Vagina (tissue), 2 donors: ENCODE measurements around the gene PACRG.

Source experiments
- POLR2A ChIP-seq, 2 donors: fragments of 450-650 bp; IDR thresholded peaks; one replicate each; pipeline ENCODE4 v1.6.1; 2017; ENCODE audit warnings: antibody characterized with exemption in 2 of 2, mild to moderate bottlenecking in 2 of 2, moderate library complexity in 2 of 2
- POLR2AphosphoS5 ChIP-seq, 2 donors: sonication (generic); formaldehyde crosslinking; IDR thresholded peaks; one replicate each; pipeline ENCODE4 v1.9.0; 2017; ENCODE audit warnings: antibody characterized with exemption in 2 of 2, mild to moderate bottlenecking in 2 of 2, low read depth in 1 of 2; ENCODE audit not compliant: insufficient read depth in 1 of 2
- TF ChIP-seq, protein P1 (sequence below), 3 experiments: fragments of 450-650 bp in 2 of 3; fragments of 200-600 bp in 1 of 3; sonication (generic) in 1 of 3; IDR thresholded peaks; one replicate each; pipeline ENCODE4 v1.5.1; 2017 to 2019; ENCODE audit warnings: antibody characterized with exemption in 3 of 3, mild to moderate bottlenecking in 2 of 3, moderate library complexity in 2 of 3

- TF ChIP-seq, protein P1, sequence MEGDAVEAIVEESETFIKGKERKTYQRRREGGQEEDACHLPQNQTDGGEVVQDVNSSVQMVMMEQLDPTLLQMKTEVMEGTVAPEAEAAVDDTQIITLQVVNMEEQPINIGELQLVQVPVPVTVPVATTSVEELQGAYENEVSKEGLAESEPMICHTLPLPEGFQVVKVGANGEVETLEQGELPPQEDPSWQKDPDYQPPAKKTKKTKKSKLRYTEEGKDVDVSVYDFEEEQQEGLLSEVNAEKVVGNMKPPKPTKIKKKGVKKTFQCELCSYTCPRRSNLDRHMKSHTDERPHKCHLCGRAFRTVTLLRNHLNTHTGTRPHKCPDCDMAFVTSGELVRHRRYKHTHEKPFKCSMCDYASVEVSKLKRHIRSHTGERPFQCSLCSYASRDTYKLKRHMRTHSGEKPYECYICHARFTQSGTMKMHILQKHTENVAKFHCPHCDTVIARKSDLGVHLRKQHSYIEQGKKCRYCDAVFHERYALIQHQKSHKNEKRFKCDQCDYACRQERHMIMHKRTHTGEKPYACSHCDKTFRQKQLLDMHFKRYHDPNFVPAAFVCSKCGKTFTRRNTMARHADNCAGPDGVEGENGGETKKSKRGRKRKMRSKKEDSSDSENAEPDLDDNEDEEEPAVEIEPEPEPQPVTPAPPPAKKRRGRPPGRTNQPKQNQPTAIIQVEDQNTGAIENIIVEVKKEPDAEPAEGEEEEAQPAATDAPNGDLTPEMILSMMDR (IDR thresholded peaks at IDR 0.05), result no peak
- no peak for TF ChIP-seq POLR2AphosphoS5 (IDR thresholded peaks at IDR 0.05; ENCODE audit: insufficient read depth in 1 of 2, low read depth in 1 of 2)
- no peak for TF ChIP-seq POLR2A (IDR thresholded peaks at IDR 0.05)
These were observed 91.5 kb downstream of the PACRG start for GRCh38 chr6:162819284-162819683.
